Measurements from ENCODE around the gene AADAC.
"Not testable (repeated sequence)": the region's sequence is repeated elsewhere in the genome, so short reads cannot be mapped to it uniquely, and the experiment has no call there.

AADAC gene

GRCh38 chr3:151788401-151788800, 25.5 kb upstream of the AADAC start:
- TF ChIP-seq CTCF (IDR thresholded peaks at IDR 0.05; ENCODE audit: extremely low read depth, missing control alignments), result no peak
- DNase-seq (ENCODE audit: low spot score), result no peak

GRCh38 chr3:151789853-151790463, 24.0 kb upstream of the AADAC start:
- no peak for DNase-seq (ENCODE audit: low spot score)
- no peak for TF ChIP-seq CTCF (IDR thresholded peaks at IDR 0.05; ENCODE audit: extremely low read depth, missing control alignments)

- not testable (repeated sequence) for DNase-seq (ENCODE audit: low spot score)
Measured at GRCh38 chr3:151790763-151791162, 23.2 kb upstream of the AADAC start.

GRCh38 chr3:151792411-151792810, 21.5 kb upstream of the AADAC start:
- no peak for TF ChIP-seq CTCF (IDR thresholded peaks at IDR 0.05; ENCODE audit: extremely low read depth, missing control alignments)
- DNase-seq (ENCODE audit: low spot score), result no peak

GRCh38 chr3:151793636-151794035, 20.3 kb upstream of the AADAC start:
- no peak for DNase-seq (ENCODE audit: low spot score)
- TF ChIP-seq CTCF (IDR thresholded peaks at IDR 0.05; ENCODE audit: extremely low read depth, missing control alignments), result no peak

- DNase-seq (ENCODE audit: low spot score), result no peak
- TF ChIP-seq CTCF (IDR thresholded peaks at IDR 0.05; ENCODE audit: extremely low read depth, missing control alignments), result no peak
Measured at GRCh38 chr3:151794080-151794479, 19.8 kb upstream of the AADAC start.

- DNase-seq (ENCODE audit: low spot score), result no peak
- TF ChIP-seq CTCF (IDR thresholded peaks at IDR 0.05; ENCODE audit: extremely low read depth, missing control alignments), result no peak
Measured at GRCh38 chr3:151795276-151795675, 18.6 kb upstream of the AADAC start.

GRCh38 chr3:151796105-151796680, 17.7 kb upstream of the AADAC start:
- no peak for DNase-seq (ENCODE audit: low spot score)
- no peak for TF ChIP-seq CTCF (IDR thresholded peaks at IDR 0.05; ENCODE audit: extremely low read depth, missing control alignments)
